Umbilical cord (tissue), 2 donors: ENCODE measurements around the gene ARNT2. TPM values are rescaled to one million over a fixed set of nuclear protein-coding genes. Genes with fewer than 3 reads are reported as not detected.

Source experiments
- DNase-seq: peaks from one replicate; pipeline ENCODE4 v3.0.0-alpha.2; 2015; ENCODE audit warnings: low spot score
- total RNA-seq: library from RNA; depleted of rRNA; stranded (reverse); fragments of >200 nt; gene quantifications from one replicate; pipeline ENCODE4 v1.2.3, GENCODE V29; 2014; ENCODE audit warnings: low replicate concordance; ENCODE audit not compliant: insufficient read depth

Gene ARNT2
- total RNA-seq, 1 donor from 2014 or later = 5.3 TPM

- DNase-seq = no peak
Observed at GRCh38 chr15:80514071-80514780, 110.0 kb downstream of the ARNT2 start.

GRCh38 chr15:80517290-80517689, 113.1 kb downstream of the ARNT2 start:
- DNase-seq = no peak

- DNase-seq = no peak
Observed at GRCh38 chr15:80518522-80518921, 114.3 kb downstream of the ARNT2 start.

- DNase-seq = no peak
Observed at GRCh38 chr15:80523746-80524145, 119.6 kb downstream of the ARNT2 start.

GRCh38 chr15:80525853-80526252, 121.7 kb downstream of the ARNT2 start:
- no peak for DNase-seq

DNA sequence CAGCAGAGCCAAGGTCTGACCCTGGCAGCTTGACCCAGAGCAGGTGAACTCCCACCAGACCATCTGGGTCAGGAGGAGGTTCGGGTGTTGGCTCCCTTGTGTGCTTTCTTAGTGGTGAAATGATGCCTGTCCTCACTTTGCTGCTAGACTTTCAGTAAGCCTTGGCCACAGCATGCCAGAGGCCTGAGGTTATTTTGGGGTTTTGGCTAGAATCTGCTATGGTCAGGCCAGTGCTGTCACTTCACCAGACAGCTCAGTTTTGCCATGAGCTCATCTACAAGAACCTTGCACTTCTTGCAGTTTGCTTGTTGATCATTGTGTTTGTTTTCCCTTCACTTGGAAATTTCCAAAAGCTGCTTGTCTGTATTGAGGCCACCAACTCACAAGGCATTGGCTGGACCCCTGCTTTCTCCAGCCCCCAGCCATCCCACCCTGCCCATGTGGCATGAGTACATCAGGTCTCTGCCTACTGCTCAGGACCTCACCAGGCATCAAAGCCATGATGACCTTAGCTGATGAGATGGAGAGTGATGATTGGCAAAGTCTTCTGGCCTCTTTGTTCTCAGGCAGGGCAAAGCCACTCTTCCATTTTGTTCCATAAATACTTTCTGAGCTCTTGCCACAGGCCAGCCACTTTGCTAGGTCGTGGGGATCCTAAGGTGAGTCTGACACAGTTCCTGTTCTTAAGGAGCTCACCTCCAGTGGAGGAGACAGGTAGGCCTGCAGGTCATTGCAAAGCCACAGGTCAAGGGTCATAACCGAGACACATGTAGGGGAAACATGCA, 122.6 kb downstream of the ARNT2 start:
- no peak for DNase-seq

GRCh38 chr15:80527406-80527805, 123.2 kb downstream of the ARNT2 start:
- no peak for DNase-seq

GRCh38 chr15:80527961-80528360, 123.8 kb downstream of the ARNT2 start:
- no peak for DNase-seq

DNA sequence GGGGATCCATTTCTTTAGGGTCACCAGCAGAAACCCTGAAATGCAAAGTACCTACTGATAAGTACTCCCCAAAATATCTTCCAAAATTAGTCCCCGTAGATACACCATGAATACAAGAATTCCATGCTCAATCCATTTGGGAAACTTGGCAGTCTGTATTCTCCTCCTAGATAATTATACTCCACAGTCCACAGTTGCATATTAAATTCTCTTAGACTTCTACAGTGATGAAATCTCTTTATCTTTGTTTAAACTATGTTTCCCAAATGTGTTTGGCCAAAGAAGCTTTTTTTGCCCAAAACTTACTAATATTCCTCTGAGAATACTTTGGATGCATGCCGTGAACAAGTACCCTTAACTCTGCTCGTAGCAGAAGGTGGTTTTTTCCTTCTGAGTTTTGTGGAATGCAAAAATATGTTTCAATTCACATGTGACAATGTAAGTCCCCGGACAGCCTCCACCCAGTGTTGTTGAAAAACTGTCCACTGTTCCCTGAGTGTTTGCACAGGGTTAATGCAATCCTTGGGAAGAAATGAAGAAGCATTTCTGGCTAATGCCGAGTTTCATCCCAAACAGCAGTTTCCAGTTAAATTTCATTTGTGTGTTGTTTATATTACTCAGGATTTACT, 126.7 kb downstream of the ARNT2 start:
- no peak for DNase-seq

DNA sequence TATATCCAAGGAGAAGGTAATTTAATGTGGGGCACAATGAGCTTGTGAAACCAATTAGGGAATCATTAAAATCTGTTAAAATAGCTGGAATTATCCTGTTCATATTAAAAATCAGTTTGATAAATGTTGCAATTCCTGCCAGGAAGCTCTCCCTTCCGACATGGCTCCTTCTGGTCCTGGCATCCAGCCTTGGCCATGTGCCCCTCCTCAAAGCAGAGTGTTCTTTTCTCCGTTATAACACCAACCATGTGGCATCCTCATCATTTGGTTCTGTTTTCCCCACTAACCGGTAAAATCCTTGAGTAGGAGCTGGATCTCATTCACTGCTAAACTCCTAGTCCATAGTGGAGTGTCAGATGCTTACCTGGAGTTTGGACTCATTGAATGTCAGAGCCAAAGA, 127.2 kb downstream of the ARNT2 start:
- DNase-seq = no peak

DNA sequence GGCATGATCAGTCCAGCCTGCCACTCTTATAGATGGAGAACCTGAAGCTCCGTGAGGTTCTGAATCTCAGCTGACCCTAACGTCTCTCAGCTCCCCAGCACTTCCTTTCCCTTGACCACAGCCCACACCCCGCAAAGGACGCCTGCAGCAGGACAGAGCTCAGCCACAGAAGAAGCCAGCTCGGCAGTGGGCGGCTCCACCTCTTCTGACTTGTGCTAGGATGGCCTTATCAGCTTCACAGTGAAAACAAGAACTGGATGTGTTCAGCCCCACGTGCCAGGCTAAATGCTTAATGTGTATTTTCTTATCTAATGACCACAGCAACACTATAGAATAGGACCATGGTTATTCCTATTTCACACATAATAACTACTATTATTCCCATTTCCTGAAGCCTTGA, 127.6 kb downstream of the ARNT2 start:
- no peak for DNase-seq

- DNase-seq = no peak
Observed at GRCh38 chr15:80533790-80534333, 129.7 kb downstream of the ARNT2 start.

DNA sequence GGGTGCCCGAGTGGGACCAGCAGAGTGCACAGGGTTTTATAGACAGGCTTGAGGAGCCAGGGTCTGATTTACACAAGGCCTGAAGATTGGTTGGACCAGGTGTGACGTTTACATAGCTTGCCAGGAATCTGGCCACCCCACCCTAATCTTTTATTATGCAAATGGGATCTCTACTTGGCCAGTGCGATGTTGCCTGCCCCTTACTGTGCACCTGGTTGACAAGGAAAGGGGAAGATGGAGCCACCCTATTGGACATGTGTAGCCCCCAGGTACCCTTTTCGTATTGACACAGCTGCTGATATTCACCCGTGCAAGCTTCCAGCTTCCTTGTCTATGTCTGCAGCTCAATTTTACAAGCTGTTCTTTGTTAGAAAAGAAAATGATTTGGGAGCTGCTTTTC, 132.0 kb downstream of the ARNT2 start:
- no peak for DNase-seq

- DNase-seq = no peak
Observed at GRCh38 chr15:80536716-80537115, 132.5 kb downstream of the ARNT2 start.

- no peak for DNase-seq
Observed at GRCh38 chr15:80545078-80545477, 140.9 kb downstream of the ARNT2 start.

- DNase-seq = peak; percentile 14
Observed at GRCh38 chr15:80547264-80547663, 143.1 kb downstream of the ARNT2 start.

DNA sequence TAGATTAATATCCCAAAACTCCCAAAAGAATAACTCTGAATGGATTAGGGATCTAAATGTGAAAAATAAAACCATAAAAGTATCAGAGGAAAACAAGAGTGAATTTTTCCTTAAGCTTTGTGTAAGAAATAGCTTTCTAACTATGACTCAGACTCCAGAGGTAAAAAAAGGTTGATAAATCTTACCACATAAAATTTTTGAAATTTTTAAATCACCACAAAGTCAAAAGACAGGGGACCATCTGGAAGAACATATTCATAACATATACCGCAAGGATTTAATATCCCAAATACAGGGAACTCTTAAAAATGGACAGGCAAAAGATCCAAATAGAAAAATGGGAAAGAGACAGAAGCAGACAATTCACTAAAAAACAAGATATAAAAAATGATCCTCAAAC, 145.0 kb downstream of the ARNT2 start:
- DNase-seq = no peak

DNA sequence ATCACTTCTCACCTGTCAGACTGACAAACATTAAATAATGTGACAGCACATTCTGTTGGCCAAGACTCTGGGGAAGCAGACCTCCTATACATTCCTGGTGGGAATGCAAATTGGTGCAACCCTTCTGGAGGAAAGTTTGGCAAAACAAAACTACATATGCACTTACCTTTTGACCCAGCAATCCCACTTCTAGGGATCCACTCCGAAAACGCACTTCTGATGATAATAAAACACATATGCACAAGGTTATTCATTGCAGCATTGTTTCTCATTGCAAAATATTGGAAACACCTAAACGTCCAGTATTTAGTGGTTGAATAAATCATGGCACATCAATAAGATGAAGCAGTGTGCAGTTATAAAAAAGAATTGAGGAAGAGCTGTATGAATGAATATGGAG, 145.5 kb downstream of the ARNT2 start:
- DNase-seq = no peak

DNA sequence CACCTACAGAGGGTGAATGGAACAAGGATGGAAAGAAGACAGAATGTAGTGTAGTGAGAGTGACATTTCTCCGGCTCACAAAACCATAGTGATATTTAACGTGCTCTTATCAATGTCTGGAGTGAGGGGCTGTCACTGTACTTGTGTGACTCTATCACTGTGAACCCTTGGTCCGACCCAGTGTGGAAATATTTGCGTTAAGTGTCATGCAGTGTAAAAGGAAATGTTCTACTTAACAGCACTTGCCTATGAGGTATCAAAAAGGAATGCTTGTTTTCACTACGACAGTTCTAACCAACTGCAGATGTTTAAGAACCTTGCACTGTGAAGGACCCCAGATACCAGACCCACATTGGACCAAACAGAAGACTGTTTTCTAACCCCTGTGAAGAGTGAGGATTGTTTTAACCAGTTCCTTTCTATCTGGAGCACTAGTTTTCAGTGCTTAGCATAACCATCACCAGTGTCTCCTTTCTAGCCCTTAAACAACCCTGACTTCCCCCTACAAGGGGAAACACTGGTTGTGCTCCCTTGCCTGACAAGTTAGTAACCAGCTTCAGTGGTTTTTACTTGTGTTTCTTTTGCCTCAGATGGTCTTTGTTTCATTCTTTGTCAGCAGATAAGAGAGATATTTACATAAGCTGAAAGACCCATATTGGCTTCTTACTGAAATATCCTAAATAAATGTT, 146.2 kb downstream of the ARNT2 start:
- peak; percentile 46 for DNase-seq

- no peak for DNase-seq
Observed at GRCh38 chr15:80550908-80551260, 146.7 kb downstream of the ARNT2 start.

DNA sequence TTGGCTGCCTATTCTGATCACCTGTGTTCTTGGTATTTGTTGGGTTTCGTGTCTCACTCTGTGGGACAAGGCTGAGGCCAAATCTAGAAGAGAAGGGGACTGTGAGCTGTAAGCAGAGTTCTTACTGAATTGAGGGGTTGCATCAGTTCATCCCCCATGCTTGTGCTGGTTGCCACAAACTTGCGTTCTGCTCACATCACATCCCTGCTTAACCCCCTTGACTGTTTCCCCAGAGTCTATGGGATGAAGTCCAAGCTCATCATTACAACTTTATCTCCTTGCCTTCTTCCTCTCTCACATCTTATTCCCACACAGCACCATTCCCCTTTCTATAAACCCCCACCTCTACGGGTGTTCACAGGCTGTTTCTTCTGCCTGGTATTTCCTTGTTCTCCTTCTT, 147.2 kb downstream of the ARNT2 start:
- no peak for DNase-seq

DNA sequence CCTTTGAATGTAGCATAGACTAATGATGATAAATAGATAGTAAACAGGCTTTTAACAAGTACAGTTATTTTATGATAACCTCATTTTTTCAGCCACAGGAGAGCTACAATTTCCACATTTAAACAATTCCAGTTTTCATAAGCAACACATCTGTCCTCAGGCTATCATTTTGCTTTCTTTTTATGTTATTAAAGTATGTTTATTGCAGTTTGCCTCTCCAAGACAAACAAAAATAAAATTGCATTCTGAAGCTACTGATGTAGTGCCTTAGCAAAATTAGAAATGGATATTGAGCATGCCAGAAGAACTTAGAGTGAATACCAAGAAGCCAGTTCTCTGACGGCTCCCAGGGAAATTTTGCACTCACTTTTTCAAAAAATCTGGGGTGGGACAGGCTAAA, 150.4 kb downstream of the ARNT2 start:
- DNase-seq = no peak
